Activated CD8-positive, alpha-beta memory T cell treated with anti-CD3 and anti-CD28 coated beads for 24 hours (primary cell): ENCODE results near the gene STK10.
"Not testable (repeated sequence)": the region's sequence is repeated elsewhere in the genome, so short reads cannot be mapped to it uniquely, and the experiment has no call there.

ENCODE experiments used
- DNase-seq: peaks from one replicate; pipeline ENCODE4 v3.0.0-alpha.2; 2020

STK10 gene

DNA sequence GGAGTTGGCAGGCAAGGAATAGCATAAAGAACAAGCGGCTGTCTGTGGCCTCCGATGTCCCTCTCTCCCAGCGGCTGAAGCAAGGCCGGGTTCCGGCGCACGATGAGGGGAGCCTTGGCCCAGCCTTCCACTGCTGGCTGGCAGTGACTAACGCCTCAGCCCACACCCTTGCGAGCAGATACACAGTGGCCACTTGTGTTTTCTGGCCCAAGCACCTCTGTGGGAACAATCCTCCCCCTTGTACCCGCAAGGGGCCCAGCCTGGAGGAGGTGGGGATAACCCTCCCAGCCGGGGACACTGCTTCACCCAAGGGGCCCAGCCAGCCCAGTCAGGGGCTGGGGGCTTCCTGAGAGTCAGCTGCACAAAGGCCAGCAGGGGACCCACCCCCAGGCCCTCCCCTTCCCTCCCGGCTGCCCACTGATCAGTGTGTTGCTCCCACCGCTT, 23.2 kb downstream of the STK10 start:
- no peak for DNase-seq

- DNase-seq = no peak
Observed at GRCh38 chr5:172163346-172163745, 24.7 kb downstream of the STK10 start.

- no peak for DNase-seq
Observed at GRCh38 chr5:172162987-172163343, 25.1 kb downstream of the STK10 start.

- DNase-seq = no peak
Observed at GRCh38 chr5:172162323-172162986, 25.6 kb downstream of the STK10 start.

- DNase-seq = no peak
Observed at GRCh38 chr5:172160506-172160905, 27.5 kb downstream of the STK10 start.

GRCh38 chr5:172159016-172159415, 29.0 kb downstream of the STK10 start:
- no peak for DNase-seq

GRCh38 chr5:172156541-172156994, 31.5 kb downstream of the STK10 start:
- DNase-seq = no peak

DNA sequence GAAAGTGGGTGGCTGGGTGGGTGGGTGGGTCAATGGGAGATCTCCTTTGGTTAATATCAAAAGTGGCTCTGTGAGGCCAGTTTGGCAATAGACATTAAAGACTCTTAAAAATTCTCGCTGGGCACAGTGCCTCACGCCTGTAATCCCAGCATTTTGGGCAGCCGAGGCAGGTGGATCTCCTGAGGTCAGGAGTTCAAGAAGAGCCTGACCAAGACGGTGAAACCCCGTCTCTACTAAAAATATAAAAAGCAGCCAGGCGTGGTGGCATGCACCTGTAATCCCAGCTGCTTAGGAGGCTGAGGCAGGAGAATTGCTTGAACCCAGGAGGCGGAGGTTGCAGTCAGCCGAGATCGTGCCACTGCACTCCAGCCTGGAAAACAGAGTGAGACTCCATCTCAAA, 32.9 kb downstream of the STK10 start:
- DNase-seq = not testable (repeated sequence)

DNA sequence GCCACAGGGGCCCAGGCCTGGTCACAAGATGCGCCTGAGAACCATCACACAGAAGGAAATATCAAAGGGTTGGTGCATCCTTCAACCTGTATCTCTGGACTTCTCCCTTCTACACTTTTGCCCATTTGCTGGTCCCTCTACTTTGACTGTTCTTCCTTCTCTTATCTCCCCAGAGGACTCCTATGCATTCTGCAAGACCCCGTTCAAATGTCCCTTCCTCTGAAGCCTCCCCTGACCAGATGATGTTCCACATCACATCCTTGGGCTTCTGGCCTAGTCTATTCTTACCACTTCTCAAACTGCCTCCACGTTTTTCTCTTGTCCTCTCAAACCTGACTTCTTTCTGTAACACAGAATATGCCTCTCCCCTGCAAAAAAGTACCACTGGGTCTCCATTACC, 34.3 kb downstream of the STK10 start:
- DNase-seq = no peak

GRCh38 chr5:172151661-172152210, 36.3 kb downstream of the STK10 start:
- DNase-seq = no peak

- DNase-seq = peak; percentile 67
Observed at GRCh38 chr5:172150514-172151425, 37.3 kb downstream of the STK10 start.

DNA sequence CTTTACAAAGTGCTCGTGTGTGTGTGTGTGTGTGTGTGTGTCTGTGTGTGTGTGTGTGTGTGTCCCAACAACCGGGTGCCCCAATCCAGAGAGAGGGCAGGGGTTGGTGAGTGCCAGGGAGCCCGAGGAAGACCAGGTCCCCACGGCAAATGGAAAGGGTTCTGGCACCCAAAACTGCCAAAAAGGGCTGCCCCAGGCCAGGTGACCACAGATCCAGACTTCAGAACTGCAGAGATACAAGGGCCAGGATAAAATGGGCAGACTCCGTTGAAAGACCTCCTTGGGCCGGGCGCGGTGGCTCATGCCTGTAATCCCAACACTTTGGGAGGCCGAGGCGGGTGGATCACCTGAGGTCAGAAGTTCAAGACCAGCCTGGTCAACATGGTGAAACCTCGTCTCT, 38.5 kb downstream of the STK10 start:
- not testable (repeated sequence) for DNase-seq

DNA sequence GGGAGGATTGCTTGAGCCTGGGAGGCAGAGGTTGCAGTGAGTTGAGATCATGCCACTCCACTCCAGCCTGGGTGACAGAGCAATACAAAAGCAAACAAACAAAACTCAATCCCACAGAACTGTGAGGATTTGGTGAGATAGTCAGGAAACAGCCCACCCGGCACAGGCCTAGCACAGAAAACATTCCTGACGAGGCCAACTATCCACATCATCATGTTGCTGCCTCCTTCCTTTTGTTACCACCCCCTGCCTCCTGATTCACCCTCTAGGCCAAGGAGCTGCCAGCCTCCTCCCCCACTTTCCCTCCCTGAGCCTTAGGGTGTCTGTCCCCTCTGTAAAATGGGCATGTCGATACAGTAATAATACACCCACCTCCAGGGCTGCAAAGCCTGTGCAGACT, 39.0 kb downstream of the STK10 start:
- no peak for DNase-seq

GRCh38 chr5:172148381-172148780, 39.6 kb downstream of the STK10 start:
- DNase-seq = no peak

GRCh38 chr5:172147857-172148256, 40.2 kb downstream of the STK10 start:
- DNase-seq = no peak

DNA sequence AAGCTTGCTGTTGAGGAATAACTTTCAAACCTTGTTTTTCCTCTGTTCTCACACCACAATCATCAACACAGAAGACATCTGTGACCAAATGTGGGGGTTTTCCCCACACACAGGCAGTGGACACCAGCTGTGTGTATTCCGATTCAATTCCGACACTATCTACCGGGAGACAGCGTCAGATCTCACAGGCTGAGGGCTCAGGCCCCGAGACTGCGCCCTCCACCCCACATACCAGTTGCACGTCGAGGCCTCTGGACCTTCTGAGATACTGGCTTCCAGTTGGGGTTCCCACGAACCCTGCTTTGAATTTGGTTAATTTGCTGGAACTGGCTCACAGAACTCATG, 41.3 kb downstream of the STK10 start:
- DNase-seq = no peak

DNA sequence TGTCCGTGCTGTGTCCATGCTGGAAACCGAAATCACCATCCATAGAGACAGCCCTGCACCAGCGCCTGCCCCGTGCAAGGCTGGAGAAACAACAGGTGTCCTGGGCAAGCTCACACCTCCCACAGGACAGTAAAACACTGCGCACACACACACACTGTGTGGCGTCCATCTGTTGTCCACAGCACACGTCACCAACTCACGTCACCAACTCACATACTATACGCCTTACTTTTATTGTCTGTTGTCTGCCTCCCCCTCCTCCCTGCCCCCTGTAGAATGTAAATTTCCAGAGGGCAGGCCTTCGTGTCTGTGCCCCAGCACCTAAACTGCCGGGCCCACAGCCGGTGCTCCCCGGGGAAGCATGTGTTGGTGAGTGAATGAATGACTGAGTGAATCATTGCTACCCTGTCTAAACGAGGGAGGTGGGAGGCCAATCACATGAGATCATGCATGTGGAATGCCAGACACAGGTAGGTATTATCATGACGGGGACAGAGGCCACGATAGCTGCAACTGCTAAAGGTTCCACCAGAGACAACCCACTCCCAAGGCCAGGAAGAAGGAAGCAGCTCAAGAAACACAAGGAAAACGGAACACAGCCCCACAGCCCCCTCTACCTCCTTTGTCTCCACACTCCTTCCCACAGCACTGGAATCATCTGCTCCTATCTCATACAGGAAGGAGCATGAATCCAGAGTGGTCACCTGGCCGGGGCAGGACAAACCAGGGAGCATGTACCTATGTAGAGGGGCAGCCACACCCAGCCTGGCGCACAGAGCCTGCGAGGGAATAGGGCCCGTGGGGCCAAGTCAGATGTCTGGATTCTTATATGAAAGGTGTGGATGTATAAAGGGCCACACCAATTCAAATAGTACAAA, 41.9 kb downstream of the STK10 start:
- DNase-seq = no peak

DNA sequence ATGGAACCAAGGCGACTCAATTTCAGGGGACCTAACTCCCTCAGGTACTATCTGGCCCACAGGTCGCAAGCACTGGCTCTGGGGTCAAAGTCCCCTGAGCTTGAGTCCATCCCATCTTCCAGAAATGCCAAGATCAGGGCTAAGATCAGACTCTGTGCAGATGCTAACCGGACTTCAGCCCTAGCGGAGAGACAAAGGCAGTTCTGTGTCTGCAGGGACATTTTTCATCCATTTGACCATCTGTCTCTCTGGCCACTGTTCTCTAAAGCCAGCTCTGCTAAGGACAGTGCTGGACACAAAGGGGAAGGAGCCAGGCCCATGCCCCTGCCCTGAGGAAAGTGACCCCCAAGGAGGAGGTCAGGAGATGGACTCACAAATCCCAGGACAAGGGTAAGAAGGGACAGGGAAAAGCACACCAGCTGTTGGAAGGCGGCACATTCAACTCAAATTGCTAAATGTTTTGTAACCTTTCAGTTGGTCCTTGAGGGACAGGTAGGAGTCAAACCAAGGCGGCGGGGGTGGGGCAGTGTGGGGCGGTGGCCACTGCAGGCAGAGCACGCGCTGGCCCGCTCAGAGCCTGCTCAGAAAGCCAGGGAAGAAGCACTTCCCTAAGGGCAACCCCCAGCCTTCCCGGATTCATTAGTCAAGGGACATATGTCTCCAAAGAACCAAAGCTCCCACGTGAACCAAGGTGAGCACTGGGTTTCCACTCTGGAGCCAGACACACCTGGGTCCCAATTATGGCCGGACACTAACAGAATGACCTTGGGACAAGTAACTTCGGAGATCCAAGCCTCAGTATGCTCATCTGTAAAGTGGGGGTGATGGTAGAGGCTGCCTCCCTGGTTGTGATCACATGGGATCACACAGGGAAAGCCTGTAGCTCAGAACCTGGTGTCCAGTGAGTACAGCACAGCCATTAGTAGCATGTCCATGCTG, 42.8 kb downstream of the STK10 start:
- no peak for DNase-seq

DNA sequence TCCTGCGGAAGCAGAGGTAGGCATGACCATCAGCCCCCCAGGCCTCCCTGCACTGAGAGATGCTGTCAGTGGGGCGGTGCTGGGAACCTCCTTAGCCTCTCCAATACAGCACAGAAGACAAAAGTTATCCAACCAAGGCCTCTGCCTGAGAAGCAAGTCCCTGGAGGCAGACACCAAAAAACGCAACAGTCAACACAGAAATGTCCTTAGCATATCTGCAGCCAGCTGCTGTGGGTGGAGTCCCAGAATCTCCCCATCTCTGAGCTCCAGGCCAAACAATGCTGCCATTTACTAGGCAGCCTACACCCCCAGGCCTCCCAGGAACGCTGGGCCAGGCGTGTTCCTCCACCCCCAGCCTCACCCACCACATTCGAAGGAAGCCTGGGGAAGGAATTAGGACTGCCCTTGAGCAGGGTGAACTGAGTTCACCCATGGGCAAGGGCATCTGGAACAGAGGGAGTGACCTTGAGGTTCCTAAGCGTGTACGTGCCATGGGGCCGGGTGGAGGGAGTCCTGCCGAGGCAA, 43.7 kb downstream of the STK10 start:
- DNase-seq = no peak

GRCh38 chr5:172143875-172144274, 44.1 kb downstream of the STK10 start:
- DNase-seq = no peak

- no peak for DNase-seq
Observed at GRCh38 chr5:172142709-172143215, 45.3 kb downstream of the STK10 start.
